ENCODE measurements around the gene EXOSC7.

- TF ChIP-seq POLR2A (conservative IDR thresholded peaks at IDR 0.05) (peak; percentile 92), E2F5 (CRISPR knock-in tag; IDR thresholded peaks at IDR 0.05) (no peak), TARDBP (IDR thresholded peaks at IDR 0.05) (no peak), ZNF197 (CRISPR knock-in tag; IDR thresholded peaks at IDR 0.05; ENCODE audit: low read depth) (no peak), ZNF764 (CRISPR knock-in tag; IDR thresholded peaks at IDR 0.05; ENCODE audit: low read depth) (no peak), HNRNPLL (IDR thresholded peaks at IDR 0.05; ENCODE audit: low read depth, low read length, poor library complexity, severe bottlenecking) (peak; percentile 45), CEBPZ (IDR thresholded peaks at IDR 0.05; ENCODE audit: borderline replicate concordance, low read depth, low read length) (no peak), ATF6 (CRISPR knock-in tag; IDR thresholded peaks at IDR 0.05) (no peak), CC2D1A (IDR thresholded peaks at IDR 0.05) (0 out of 2 replicates have a peak, but pooled peaks have one; percentile 40)
Observed at GRCh38 chr3:44976002-44976815, at the start of gene EXOSC7, which contains the start of gene ZDHHC3.

Data from K562 (cell line).